Measurements from ENCODE around the gene ABCG1. TPM values are rescaled to one million over a fixed set of nuclear protein-coding genes. Genes with fewer than 3 reads are reported as not detected.

ABCG1 gene
- total and polyA plus RNA-seq, 4 donors: 11.5 to 65.0 (median 35.0) TPM

DNA sequence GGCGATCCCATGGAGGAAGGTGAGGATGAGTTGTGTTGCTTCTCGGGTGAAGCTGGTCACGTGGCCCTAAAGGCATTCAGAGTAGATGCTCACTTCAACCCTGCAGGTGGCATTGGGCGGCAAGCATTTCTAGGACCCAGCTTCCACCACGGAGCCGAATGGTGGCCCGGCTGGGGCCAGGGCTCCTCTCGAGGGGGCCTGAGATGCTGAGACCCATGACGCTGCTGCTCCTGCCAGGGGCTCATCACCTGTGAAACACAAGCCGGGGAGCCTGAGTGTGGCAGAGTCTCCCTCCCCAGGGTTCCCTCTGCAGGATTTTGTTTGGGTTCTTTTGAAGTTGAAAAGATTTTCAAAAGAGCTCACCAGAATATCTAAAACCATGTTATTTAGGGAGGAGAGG lies 41.2 kb downstream of the ABCG1 start:
- no peak for ATAC-seq (ENCODE audit: insufficient read depth, low FRiP score)
- peaks cover 0 to 3% (median 0%) of the 10 kb centered on the region in 3 donors for H3K27me3 ChIP-seq (ENCODE audit: control insufficient read depth in 3 of 3, insufficient read depth in 3 of 3, low read length in 2 of 3)
- no peaks in the 10 kb centered on the region for H3K9me3 ChIP-seq (ENCODE audit: control insufficient read depth in 4 of 4, insufficient read depth in 3 of 4, low read length in 3 of 4)
- TF ChIP-seq, protein P1, sequence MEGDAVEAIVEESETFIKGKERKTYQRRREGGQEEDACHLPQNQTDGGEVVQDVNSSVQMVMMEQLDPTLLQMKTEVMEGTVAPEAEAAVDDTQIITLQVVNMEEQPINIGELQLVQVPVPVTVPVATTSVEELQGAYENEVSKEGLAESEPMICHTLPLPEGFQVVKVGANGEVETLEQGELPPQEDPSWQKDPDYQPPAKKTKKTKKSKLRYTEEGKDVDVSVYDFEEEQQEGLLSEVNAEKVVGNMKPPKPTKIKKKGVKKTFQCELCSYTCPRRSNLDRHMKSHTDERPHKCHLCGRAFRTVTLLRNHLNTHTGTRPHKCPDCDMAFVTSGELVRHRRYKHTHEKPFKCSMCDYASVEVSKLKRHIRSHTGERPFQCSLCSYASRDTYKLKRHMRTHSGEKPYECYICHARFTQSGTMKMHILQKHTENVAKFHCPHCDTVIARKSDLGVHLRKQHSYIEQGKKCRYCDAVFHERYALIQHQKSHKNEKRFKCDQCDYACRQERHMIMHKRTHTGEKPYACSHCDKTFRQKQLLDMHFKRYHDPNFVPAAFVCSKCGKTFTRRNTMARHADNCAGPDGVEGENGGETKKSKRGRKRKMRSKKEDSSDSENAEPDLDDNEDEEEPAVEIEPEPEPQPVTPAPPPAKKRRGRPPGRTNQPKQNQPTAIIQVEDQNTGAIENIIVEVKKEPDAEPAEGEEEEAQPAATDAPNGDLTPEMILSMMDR (IDR thresholded peaks at IDR 0.05; ENCODE audit: control extremely low read depth, extremely low read depth): no peak
- peaks cover 0 to 27% (median 24%) of the 10 kb centered on the region in 5 donors for H3K4me1 ChIP-seq (ENCODE audit: control insufficient read depth in 5 of 5, insufficient read depth in 5 of 5, low read length in 5 of 5)
- 82 to 87% methylated on average over 10 of the region's 10 CpGs for WGBS, 2 donors
- no peak overlapping the region for H3K4me3 ChIP-seq
- H3K27ac ChIP-seq (ENCODE audit: low read depth in 1 of 2, low read length in 1 of 2): peak overlapping the region in 1 of 2 donors; percentile 9
- DNase-seq: no peak
- H3K36me3 ChIP-seq (ENCODE audit: control insufficient read depth in 4 of 4, insufficient read depth in 4 of 4, low read length in 4 of 4): peaks cover 0 to 4% (median 0%) of the 10 kb centered on the region in 4 donors
- H3K9ac ChIP-seq (ENCODE audit: insufficient read depth in 1 of 2, low read length in 2 of 2): no peak overlapping the region

- H3K9me3 ChIP-seq (ENCODE audit: control insufficient read depth in 4 of 4, insufficient read depth in 3 of 4, low read length in 3 of 4): no peaks in the 10 kb centered on the region
- H3K4me3 ChIP-seq: no peak overlapping the region
- DNase-seq (no peak), ATAC-seq (ENCODE audit: insufficient read depth, low FRiP score) (no peak)
- no peak overlapping the region for H3K9ac ChIP-seq (ENCODE audit: insufficient read depth in 1 of 2, low read length in 2 of 2)
- WGBS, 2 donors: 77 to 84% methylated on average over 7 of the region's 7 CpGs
- H3K36me3 ChIP-seq (ENCODE audit: control insufficient read depth in 4 of 4, insufficient read depth in 4 of 4, low read length in 4 of 4): peaks cover 0 to 4% (median 0%) of the 10 kb centered on the region in 4 donors
- peaks cover 0 to 27% (median 24%) of the 10 kb centered on the region in 5 donors for H3K4me1 ChIP-seq (ENCODE audit: control insufficient read depth in 5 of 5, insufficient read depth in 5 of 5, low read length in 5 of 5)
- TF ChIP-seq, protein P1 (IDR thresholded peaks at IDR 0.05; ENCODE audit: control extremely low read depth, extremely low read depth): no peak
- H3K27ac ChIP-seq (ENCODE audit: low read depth in 1 of 2, low read length in 1 of 2): peak overlapping the region in 1 of 2 donors; percentile 5
- no peaks in the 10 kb centered on the region for H3K27me3 ChIP-seq (ENCODE audit: control insufficient read depth in 3 of 3, insufficient read depth in 3 of 3, low read length in 2 of 3)
Measured at GRCh38 chr21:42261829-42262200, 42.9 kb downstream of the ABCG1 start.

DNA sequence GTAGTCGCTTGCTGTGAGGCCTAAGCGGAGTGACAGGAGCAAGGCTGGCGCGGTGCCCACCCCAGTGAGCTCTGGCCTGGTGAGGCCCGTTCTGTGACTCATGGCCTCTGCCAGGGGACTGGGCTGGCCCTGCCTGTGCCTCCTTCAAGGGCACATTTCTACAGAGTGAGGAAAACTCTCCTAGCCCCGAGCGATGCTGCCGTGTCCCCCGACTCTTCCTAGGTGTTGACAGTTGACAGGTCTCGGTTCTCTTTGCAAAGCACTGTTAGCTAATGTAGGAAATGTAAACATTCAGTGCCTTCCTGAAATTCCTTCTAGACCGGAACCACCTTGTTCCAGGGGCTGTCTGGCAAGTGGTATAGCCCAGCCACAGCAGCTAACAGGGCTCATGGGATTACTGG lies 43.9 kb downstream of the ABCG1 start:
- TF ChIP-seq, protein P1 (IDR thresholded peaks at IDR 0.05; ENCODE audit: control extremely low read depth, extremely low read depth): no peak
- peak; percentile 53 for ATAC-seq (ENCODE audit: insufficient read depth, low FRiP score)
- Histone ChIP-seq H3K27ac (ENCODE audit: low read depth in 1 of 2, low read length in 1 of 2) (peak overlapping the region; percentile 13 to 89), H3K4me1 (ENCODE audit: control insufficient read depth in 5 of 5, insufficient read depth in 5 of 5, low read length in 5 of 5) (peaks cover 0 to 27% (median 24%) of the 10 kb centered on the region in 5 donors), H3K9me3 (ENCODE audit: control insufficient read depth in 4 of 4, insufficient read depth in 3 of 4, low read length in 3 of 4) (no peaks in the 10 kb centered on the region), H3K36me3 (ENCODE audit: control insufficient read depth in 4 of 4, insufficient read depth in 4 of 4, low read length in 4 of 4) (peaks cover 0 to 4% (median 0%) of the 10 kb centered on the region in 4 donors), H3K4me3 (no peak overlapping the region), H3K27me3 (ENCODE audit: control insufficient read depth in 3 of 3, insufficient read depth in 3 of 3, low read length in 2 of 3) (no peaks in the 10 kb centered on the region), H3K9ac (ENCODE audit: insufficient read depth in 1 of 2, low read length in 2 of 2) (no peak overlapping the region)
- DNase-seq: peak in 2 of 3 donors; percentile 56 to 63
- WGBS, 2 donors: 24 to 33% methylated on average over 11 of the region's 11 CpGs
